Type B pancreatic cell (in vitro differentiated cells): Measurements from ENCODE around the gene MAPK8IP3. TPM values are rescaled to one million over a fixed set of nuclear protein-coding genes. Genes with fewer than 3 reads are reported as not detected.

Source experiments
- DNase-seq: peaks from one replicate; pipeline ENCODE4 v3.0.0; 2021; ENCODE audit warnings: mixed read lengths; ENCODE audit not compliant: unreplicated experiment; ENCODE audit errors: extremely low spot score
- H3K27ac Mint-ChIP-seq: 2 replicates; pipeline ENCODE4 v1.8.0; 2021; ENCODE audit warnings: mild to moderate bottlenecking, mixed read lengths
- H3K27me3 Mint-ChIP-seq: 2 replicates; pipeline ENCODE4 v1.8.0; 2021; ENCODE audit warnings: mixed read lengths
- H3K36me3 Mint-ChIP-seq: 2 replicates; pipeline ENCODE4 v1.8.0; 2021; ENCODE audit warnings: mixed read lengths
- H3K4me1 Mint-ChIP-seq: one replicate; pipeline ENCODE4 v1.8.0; 2021; ENCODE audit warnings: mixed read lengths; ENCODE audit not compliant: unreplicated experiment
- H3K4me3 Mint-ChIP-seq: 2 replicates; pipeline ENCODE4 v1.8.0; 2021; ENCODE audit warnings: mild to moderate bottlenecking, mixed read lengths
- H3K9me3 Mint-ChIP-seq: 2 replicates; pipeline ENCODE4 v1.8.0; 2021; ENCODE audit warnings: mixed read lengths
- CTCF ChIP-seq: fragments of 200-600 bp; sonication (generic); conservative IDR thresholded peaks from 2 replicates; pipeline ENCODE4 v1.5.0; 2021; ENCODE audit warnings: antibody characterized with exemption, mild to moderate bottlenecking
- total RNA-seq: library from RNA; stranded (reverse); gene quantifications from 2 replicates; pipeline ENCODE4 v1.2.1, GENCODE V29; 2021; ENCODE audit warnings: low replicate concordance

The MAPK8IP3 gene
- total RNA-seq, 1 donor from 2014 or later = 97.5 TPM

- Mint-ChIP-seq H3K4me1 (peaks cover 10% of the 10 kb centered on the region), H3K36me3 (peaks cover 4% of the 10 kb centered on the region), H3K4me3 (peak overlapping the region; percentile 41), H3K27me3 (no peaks in the 10 kb centered on the region), H3K27ac (peak overlapping the region; percentile 75), H3K9me3 (no peaks in the 10 kb centered on the region)
- DNase-seq = no peak
- no peak for TF ChIP-seq CTCF
These were observed 71.0 kb downstream of the MAPK8IP3 start for GRCh38 chr16:1776991-1777374.

GRCh38 chr16:1777375-1778199, 71.6 kb downstream of the MAPK8IP3 start:
- Mint-ChIP-seq H3K27ac (no peak overlapping the region), H3K4me3 (peak overlapping the region; percentile 25), H3K27me3 (no peaks in the 10 kb centered on the region), H3K36me3 (no peaks in the 10 kb centered on the region), H3K9me3 (no peaks in the 10 kb centered on the region), H3K4me1 (peaks cover 10% of the 10 kb centered on the region)
- no peak for DNase-seq
- no peak for TF ChIP-seq CTCF

GRCh38 chr16:1778200-1779179, 72.5 kb downstream of the MAPK8IP3 start:
- H3K4me1 Mint-ChIP-seq = peaks cover 14% of the 10 kb centered on the region
- no peak for TF ChIP-seq CTCF
- no peak for DNase-seq
- peaks cover 3% of the 10 kb centered on the region for H3K36me3 Mint-ChIP-seq
- no peaks in the 10 kb centered on the region for H3K9me3 Mint-ChIP-seq
- peak overlapping the region; percentile 67 for H3K27ac Mint-ChIP-seq
- no peaks in the 10 kb centered on the region for H3K27me3 Mint-ChIP-seq
- H3K4me3 Mint-ChIP-seq = peak overlapping the region; percentile 44

GRCh38 chr16:1779234-1779701, 73.3 kb downstream of the MAPK8IP3 start:
- Mint-ChIP-seq H3K27ac (peak overlapping the region; percentile 67), H3K27me3 (no peaks in the 10 kb centered on the region), H3K9me3 (no peaks in the 10 kb centered on the region), H3K4me1 (peaks cover 14% of the 10 kb centered on the region), H3K36me3 (peaks cover 3% of the 10 kb centered on the region), H3K4me3 (peak overlapping the region; percentile 44)
- no peak for DNase-seq
- TF ChIP-seq CTCF = no peak

- Mint-ChIP-seq H3K4me1 (peaks cover 14% of the 10 kb centered on the region), H3K4me3 (peak overlapping the region; percentile 94), H3K27me3 (no peaks in the 10 kb centered on the region), H3K27ac (peak overlapping the region; percentile 43), H3K36me3 (peaks cover 3% of the 10 kb centered on the region), H3K9me3 (no peaks in the 10 kb centered on the region)
- DNase-seq = no peak
- TF ChIP-seq CTCF = no peak
These were observed 74.0 kb downstream of the MAPK8IP3 start for GRCh38 chr16:1779741-1780676.
